GM19467 (cell line): ENCODE data around the gene MACROD2.
"Not testable (repeated sequence)": the region's sequence is repeated elsewhere in the genome, so short reads cannot be mapped to it uniquely, and the experiment has no call there.

Experiments used
- ATAC-seq: cut with Tn5 transposase; IDR thresholded peaks from one replicate; pipeline ENCODE4 v1.9.1; 2021; ENCODE audit warnings: mild to moderate bottlenecking, moderate library complexity; ENCODE audit not compliant: unreplicated experiment

Gene MACROD2

GRCh38 chr20:14259689-14260088 is 264.4 kb downstream of the MACROD2 start:
- ATAC-seq: no peak

DNA sequence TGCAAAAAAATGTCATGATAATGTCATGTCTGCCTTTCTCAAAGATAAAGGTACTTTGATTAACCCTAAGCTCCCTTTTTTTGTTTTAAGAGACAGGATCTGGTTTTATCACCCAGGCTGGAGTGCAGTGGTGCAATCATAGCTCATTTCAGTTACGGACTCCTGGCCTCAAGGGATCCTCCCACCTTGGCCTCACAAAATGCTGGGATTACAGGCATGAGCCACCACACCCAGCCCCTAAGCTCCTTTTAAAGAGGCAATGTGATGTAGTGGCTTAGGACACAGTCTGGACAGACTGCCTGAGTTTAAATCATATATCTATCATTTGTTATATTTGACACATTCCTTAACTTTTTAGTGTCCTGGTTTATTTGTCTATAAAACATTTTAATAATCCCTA is 265.1 kb downstream of the MACROD2 start:
- ATAC-seq: no peak

DNA sequence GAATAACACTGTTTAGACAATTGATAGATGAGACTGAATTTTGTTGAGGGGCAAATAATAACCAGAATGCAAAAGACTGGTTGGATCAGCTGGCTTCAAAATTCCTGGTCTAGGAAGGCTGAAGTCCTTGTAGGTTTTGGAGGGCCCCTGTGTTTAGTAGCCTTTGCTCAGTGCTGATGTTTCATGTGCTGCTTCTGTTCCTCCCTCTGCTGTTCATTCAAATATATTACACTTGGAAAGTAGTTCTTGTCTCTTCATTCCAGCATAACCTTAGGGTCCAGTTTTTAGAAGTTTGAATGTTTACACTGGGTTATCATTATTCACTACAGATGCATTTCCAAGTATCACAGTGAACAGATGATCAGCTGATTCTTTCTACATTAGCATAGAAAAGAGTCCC is 269.6 kb downstream of the MACROD2 start:
- no peak for ATAC-seq

DNA sequence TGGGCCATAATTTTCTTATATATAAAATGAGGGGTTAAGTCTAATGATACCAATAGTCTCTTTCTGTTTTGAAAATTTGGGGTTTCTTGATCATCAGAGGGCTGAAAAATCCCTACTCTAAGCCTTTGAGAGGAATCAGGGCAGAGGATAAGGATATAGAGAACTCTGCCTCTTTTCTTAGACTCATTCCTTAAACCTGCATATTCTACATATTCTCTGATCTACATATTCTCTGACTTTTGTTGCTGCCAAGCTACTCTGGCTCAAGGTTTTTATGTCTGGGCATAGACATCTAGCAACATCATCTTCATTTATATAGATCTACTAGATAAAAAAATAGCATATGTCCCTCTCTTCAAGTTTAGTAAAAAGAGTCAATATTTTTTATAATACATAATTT is 270.9 kb downstream of the MACROD2 start:
- ATAC-seq: no peak

DNA sequence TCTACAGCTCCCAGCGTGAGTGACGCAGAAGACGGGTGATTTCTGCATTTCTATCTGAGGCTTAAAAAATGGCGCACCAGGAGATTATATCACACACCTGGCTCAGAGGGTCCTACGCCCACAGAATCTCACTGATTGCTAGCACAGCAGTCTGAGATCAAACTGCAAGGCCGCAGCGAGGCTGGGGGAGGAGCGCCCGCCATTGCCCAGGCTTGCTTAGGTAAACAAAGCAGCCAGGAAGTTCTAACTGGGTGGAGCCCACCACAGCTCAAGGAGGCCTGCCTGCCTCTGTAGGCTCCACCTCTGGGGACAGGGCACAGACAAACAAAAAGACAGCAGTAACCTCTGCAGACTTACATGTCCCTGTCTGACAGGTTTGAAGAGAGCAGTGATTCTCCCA is 275.4 kb downstream of the MACROD2 start:
- ATAC-seq: not testable (repeated sequence)

DNA sequence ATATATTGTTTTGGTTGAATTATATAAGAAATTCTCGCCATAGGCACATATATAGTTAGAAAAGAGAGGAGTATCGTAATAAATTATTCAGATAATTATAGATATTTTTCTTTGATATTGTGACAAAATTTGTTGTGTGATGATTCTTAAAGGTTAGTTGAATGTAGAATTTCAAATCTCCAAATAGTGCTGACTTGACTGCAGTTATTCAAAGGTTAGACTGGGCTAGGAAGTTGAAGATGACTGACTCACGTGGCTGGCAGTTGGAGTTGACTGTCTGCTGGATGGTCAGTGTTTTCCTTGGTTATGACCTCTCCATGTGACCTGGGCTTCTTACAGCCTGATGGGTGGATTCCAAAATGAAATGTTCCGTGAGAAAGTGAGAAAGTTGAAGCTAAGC is 286.8 kb downstream of the MACROD2 start:
- ATAC-seq: no peak

- ATAC-seq: no peak
Observed at GRCh38 chr20:14284443-14284842, 289.1 kb downstream of the MACROD2 start.

DNA sequence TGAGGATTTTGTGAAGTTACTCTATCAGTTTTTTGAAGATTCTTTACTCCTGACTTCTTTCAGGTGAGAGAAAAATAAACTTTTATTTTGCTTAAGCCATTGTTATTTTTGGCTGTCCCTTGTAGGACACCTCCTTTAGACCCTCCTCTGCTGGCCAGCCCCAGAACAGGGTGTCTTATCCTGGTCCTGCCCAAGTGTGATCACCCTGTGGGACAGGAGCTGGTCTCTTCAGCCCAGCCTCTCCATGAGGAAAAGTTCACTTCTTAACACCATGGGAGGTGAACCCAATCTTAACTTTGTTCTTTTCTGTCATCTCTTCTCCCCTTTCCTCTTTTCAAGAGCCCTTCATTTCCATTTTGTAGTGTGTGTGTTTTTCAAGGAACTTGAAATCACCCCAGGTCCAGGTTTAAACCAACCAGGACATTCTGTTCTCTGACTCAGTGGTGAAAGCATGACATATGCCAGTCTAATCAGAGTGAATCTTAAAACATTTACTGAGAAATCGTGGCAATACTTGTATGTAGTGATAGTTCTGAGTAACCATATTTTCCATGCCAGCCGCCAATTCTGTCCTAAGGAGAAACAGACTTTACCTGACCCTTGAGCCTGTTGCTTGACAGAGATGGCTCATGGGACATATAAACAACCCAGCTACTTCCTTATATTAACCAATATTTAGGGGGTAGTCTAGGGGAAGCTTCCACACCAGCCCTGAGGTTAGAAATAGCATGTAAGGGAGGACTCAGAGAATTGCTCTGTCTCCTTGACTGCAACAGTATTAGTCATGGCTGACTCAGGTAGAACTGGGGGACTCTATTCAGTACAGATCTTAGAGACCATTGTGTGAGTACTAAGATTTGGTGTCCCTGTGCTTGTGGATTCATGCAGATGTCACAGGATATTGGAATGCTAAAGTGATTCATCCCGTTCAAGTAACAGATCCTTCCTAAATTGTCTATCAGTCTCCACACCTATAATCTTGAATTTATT is 293.3 kb downstream of the MACROD2 start:
- no peak for ATAC-seq

GRCh38 chr20:14291502-14291901 is 296.2 kb downstream of the MACROD2 start:
- no peak for ATAC-seq

GRCh38 chr20:14295238-14295637 is 299.9 kb downstream of the MACROD2 start:
- no peak for ATAC-seq

DNA sequence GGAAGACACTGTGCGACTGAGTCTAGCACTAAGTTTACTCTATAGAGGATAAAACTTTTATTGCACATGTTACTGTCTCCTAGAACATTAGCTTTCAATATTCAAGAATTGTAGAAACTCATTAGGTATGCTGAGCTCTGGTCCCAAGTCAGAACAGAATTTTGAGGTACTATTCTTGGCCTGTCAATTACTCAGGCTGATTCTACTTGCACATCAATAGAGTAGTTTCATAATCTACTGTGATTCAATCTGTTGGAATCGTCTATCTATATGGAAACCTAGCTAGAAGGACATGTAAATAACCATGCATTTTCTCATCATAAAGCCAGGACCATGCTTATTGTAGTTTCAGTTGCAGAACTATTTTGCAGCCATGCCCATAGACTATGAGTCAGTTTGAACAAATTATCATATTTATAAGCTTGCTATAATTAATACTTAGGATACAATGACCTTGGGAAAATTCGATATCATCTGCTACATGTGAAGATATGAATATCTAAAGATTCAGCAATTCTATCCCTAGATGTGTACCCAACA is 300.5 kb downstream of the MACROD2 start:
- ATAC-seq: no peak

GRCh38 chr20:14299831-14300230 is 304.5 kb downstream of the MACROD2 start:
- no peak for ATAC-seq

GRCh38 chr20:14303106-14303505 is 307.8 kb downstream of the MACROD2 start:
- ATAC-seq: no peak

DNA sequence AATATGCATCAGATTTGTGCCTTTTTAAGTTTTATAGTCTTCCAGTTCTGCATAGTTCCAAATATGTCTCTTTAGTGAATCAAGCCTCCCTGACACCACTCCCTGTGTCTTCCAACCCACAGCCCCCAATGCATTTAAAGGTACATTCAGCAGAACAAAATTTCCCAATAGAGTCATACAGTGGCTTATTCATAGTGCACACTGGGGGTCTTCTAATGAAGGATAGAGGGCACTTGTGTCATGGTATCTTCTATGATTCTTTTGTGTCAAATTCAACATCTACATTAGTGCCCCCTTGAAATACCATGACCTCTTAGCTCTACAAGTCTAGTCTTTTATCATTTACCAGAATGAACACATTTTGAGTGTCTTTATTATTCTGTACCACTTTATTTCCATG is 308.3 kb downstream of the MACROD2 start:
- no peak for ATAC-seq

GRCh38 chr20:14304472-14304871 is 309.2 kb downstream of the MACROD2 start:
- ATAC-seq: no peak

- ATAC-seq: no peak
Observed at GRCh38 chr20:14307956-14308355, 312.6 kb downstream of the MACROD2 start.

GRCh38 chr20:14310977-14311627 is 315.8 kb downstream of the MACROD2 start:
- ATAC-seq: no peak

DNA sequence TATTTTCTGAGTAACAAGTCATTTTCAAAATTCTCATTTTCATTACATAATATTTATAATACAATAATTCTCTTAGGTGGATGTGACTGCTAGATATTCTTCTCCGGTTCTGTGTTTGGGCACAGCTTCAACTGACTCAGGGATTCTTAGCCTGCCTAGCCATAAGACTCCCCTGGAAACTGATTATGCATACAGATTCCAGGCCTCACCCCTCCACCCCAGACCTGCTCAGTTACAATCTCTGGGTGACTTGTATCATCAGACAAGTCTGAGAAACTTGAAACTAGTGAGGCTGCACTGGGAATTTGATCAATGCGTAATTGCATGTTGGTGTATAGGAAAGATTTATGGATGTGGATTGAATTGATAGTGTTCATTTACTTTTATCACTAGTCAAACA is 316.7 kb downstream of the MACROD2 start:
- ATAC-seq: no peak

DNA sequence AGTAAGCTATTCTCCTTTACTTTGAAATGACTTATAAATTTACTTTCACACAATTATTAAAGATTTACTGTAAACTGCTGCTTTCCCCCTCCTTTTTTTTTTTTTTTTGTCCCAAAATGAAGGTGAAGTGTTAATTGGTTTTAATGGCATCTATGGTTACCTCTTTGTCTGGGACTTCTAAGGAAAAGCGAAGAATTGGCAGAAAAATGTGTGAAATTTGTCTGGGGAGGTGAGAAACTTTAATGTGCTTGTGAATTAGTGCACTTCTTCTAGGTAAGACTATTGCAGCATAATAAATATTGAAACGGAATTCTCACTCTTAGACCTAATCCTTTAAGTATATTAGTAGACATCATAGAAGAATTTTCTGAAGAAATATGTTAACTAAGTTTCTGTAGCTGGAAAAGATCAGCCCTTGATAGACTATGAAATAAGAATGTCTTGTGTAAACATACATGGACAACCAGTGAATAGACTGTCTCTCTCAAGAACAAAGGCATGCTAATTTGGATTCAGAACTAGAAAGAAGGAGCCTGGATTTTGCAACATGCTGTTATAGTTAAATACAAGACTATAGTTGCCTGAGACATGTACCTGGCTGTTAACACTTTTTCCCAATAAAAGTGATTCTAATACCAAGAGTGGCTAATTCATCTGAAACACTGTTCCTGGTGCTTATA is 318.2 kb downstream of the MACROD2 start:
- ATAC-seq: no peak

DNA sequence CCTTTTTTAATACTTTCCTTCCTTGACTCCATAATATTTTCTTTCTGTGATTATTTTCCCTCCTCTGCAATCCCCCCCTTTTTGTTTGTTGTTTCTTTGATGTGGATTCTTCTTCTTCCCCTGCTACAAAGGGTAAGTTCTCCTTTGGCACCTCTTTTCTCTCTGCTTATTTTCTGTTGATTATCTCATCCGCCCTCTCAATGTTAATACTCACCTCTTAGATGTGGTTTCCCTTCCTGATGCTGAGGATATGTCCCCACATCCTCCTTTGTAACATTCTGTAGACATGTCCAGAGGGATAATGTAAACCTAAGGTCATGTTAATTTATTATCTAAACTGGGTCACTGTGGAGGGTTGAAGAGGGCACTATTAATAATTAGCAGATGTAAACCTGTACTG is 324.4 kb downstream of the MACROD2 start:
- no peak for ATAC-seq

DNA sequence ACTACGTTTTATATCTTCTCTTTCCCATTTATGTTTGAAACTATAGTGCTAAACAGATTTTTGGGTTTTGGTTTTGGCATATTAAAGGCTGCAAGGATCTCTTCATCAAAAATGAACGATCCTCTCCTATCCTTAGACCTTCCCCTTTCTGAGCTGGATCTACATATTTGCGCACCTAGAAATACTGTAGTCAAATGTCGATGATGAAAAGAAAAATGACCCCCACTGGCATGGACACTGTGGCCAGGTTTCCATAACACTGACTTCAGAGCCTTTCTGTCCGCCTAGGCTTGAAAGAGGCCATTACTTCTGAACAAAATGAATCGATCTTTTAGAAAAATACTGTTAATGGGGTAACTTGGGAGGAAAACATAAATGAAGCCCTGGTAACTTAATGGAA is 336.3 kb downstream of the MACROD2 start:
- no peak for ATAC-seq
